HepG2 (cell line): ENCODE data around the gene IL11RA. TPM values are rescaled to one million over a fixed set of nuclear protein-coding genes. Genes with fewer than 3 reads are reported as not detected.
A peak's percentile ranks its signal among the peaks of the same experiment; 100 is the strongest.

Source experiments
- ATAC-seq: fragments of 200-7000 bp; cut with Tn5 transposase; 3 replicates; pipeline ENCODE4 v1.9.1; 2020; ENCODE audit warnings: mild to moderate bottlenecking, moderate library complexity
- BruUV-seq: library from RNA; stranded (reverse); fragments of 400-500 nt; replicated peaks from 2 replicates; lab custom pipeline; 2021; lab: Mats Ljungman, UMichigan
- CTCF ChIA-PET: fragments of 300-600 bp; formaldehyde crosslinking; extraction: SDS; loops from one replicate; lab custom pipeline; 2021; ENCODE audit warnings: low total read pairs, inconsistent platforms, low intra/inter-chr PET ratio; lab: Yijun Ruan, JAX
- POLR2A ChIA-PET: fragments of 350-600 bp; sonication (Branson Sonifier 250); formaldehyde crosslinking; loops from one replicate; lab custom pipeline; 2020; ENCODE audit warnings: antibody characterized with exemption, inconsistent platforms; lab: Yijun Ruan, JAX
- DNase-seq: peaks from one replicate; pipeline ENCODE4 v3.0.0-alpha.2; 2015; ENCODE audit warnings: low spot score
- FAIRE-seq: peaks from 3 replicates; lab custom pipeline; 2011; peaks lifted over from hg19 to GRCh38; lab: Jason Lieb, UNC
- H2AFZ ChIP-seq: one replicate; pipeline ENCODE4 v1.6.1; 2011; ENCODE audit warnings: low read length, inconsistent platforms
- H3K27ac ChIP-seq: fragments of 300-600 bp; 3 replicates; pipeline ENCODE4 v1.8.0; 2011; ENCODE audit warnings: mixed run types, mild to moderate bottlenecking, mixed read lengths, low read length, inconsistent platforms; ENCODE audit not compliant: insufficient read depth; ENCODE audit errors: extremely low read length
- H3K27me3 ChIP-seq, 2 experiments: fragments of 200-600 bp in 1 of 2; 2 replicates in 1 of 2; 3 replicates in 1 of 2; pipeline versions ENCODE4 v1.6.0 to v1.8.0; 2011; ENCODE audit warnings: low read length in 2 of 2, mild to moderate bottlenecking in 2 of 2, moderate library complexity in 2 of 2, inconsistent platforms in 1 of 2; ENCODE audit not compliant: insufficient read depth in 2 of 2, control insufficient read depth in 1 of 2
- H3K36me3 ChIP-seq, 2 experiments: fragments of 200-600 bp in 1 of 2; replicated peaks in 1 of 2; 2 replicates in 1 of 2; 3 replicates in 1 of 2; pipeline versions ENCODE4 v1.5.1 to v1.8.0; 2011; ENCODE audit warnings: low read length in 2 of 2, inconsistent platforms in 1 of 2; ENCODE audit not compliant: insufficient read depth in 2 of 2, control insufficient read depth in 1 of 2
- H3K4me1 ChIP-seq: 2 replicates; pipeline ENCODE4 v1.5.1; 2012; ENCODE audit warnings: low read length, inconsistent platforms; ENCODE audit not compliant: insufficient read depth
- H3K4me2 ChIP-seq: 2 replicates; pipeline ENCODE4 v1.6.0; 2011; ENCODE audit warnings: low read depth, low read length, inconsistent platforms
- H3K4me3 ChIP-seq, 3 experiments: fragments of 200-600 bp in 1 of 3; sonication (generic), shearing (Covaris generic) in 1 of 3; replicated peaks in 1 of 3; 2 replicates each; pipeline ENCODE4 v1.5.1; 2011 to 2016; ENCODE audit warnings: low read length in 3 of 3, inconsistent platforms in 2 of 3, low read depth in 2 of 3, mild to moderate bottlenecking in 2 of 3, control low read depth in 1 of 3, mixed read lengths in 1 of 3; ENCODE audit not compliant: insufficient read depth in 1 of 3
- H3K79me2 ChIP-seq: one replicate; pipeline ENCODE4 v1.6.1; 2011; ENCODE audit warnings: low read length, inconsistent platforms; ENCODE audit not compliant: insufficient read depth
- H3K9ac ChIP-seq: 2 replicates; pipeline ENCODE4 v1.6.0; 2011; ENCODE audit warnings: mild to moderate bottlenecking, low read depth, low read length, inconsistent platforms; ENCODE audit not compliant: insufficient read depth
- H3K9me3 ChIP-seq: 2 replicates; pipeline ENCODE4 v1.5.1; 2012; ENCODE audit warnings: mild to moderate bottlenecking, low read length
- H4K20me1 ChIP-seq: 2 replicates; pipeline ENCODE4 v1.6.0; 2011; ENCODE audit warnings: inconsistent platforms, mild to moderate bottlenecking, low read length, moderate library complexity; ENCODE audit not compliant: insufficient read depth
- CBX5 ChIP-seq: sonication (generic); formaldehyde crosslinking; IDR thresholded peaks from 2 replicates; pipeline ENCODE4 v1.4.0; 2020; ENCODE audit warnings: missing genetic modification reagents, borderline replicate concordance
- GFI1 ChIP-seq: sonication (generic); formaldehyde crosslinking; IDR thresholded peaks from 2 replicates; pipeline ENCODE4 v1.5.0; 2020; ENCODE audit warnings: missing genetic modification reagents, mild to moderate bottlenecking, borderline replicate concordance
- HMG20A ChIP-seq: IDR thresholded peaks from 2 replicates; pipeline ENCODE4 v1.6.1; 2016; ENCODE audit warnings: borderline replicate concordance
- MYC ChIP-seq: sonication (generic); formaldehyde crosslinking; IDR thresholded peaks from 2 replicates; pipeline ENCODE4 v1.9.0; 2021; ENCODE audit warnings: missing genetic modification reagents, borderline replicate concordance
- RARA ChIP-seq: IDR thresholded peaks from 2 replicates; pipeline ENCODE4 v1.6.1; 2016; ENCODE audit warnings: missing genetic modification reagents, missing compliant biosample characterization
- RBFOX2 ChIP-seq: fragments of 200-400 bp; formaldehyde crosslinking; IDR thresholded peaks from 2 replicates; pipeline ENCODE4 v1.6.1; 2017; ENCODE audit warnings: low read depth, mild to moderate bottlenecking, low read length
- REL ChIP-seq: sonication (generic); formaldehyde crosslinking; conservative IDR thresholded peaks from 2 replicates; pipeline ENCODE4 v1.8.0; 2022; ENCODE audit warnings: mild to moderate bottlenecking, missing genetic modification reagents, moderate library complexity
- TEAD2 ChIP-seq: sonication (generic); formaldehyde crosslinking; IDR thresholded peaks from 2 replicates; pipeline ENCODE4 v1.9.0; 2021; ENCODE audit warnings: missing genetic modification reagents
- ZFAT ChIP-seq: sonication (generic); formaldehyde crosslinking; conservative IDR thresholded peaks from 2 replicates; pipeline ENCODE4 v1.8.1; 2023; ENCODE audit warnings: missing genetic modification reagents, inconsistent platforms
- ZFP90 ChIP-seq: sonication (generic); formaldehyde crosslinking; IDR thresholded peaks from 2 replicates; pipeline ENCODE4 v1.8.0; 2022; ENCODE audit warnings: missing genetic modification reagents, mild to moderate bottlenecking, inconsistent platforms, borderline replicate concordance
- ZNF383 ChIP-seq: sonication (generic); formaldehyde crosslinking; IDR thresholded peaks from 2 replicates; pipeline ENCODE4 v1.4.0; 2020; ENCODE audit warnings: missing genetic modification reagents, mild to moderate bottlenecking, borderline replicate concordance
- ZNF431 ChIP-seq: sonication (generic); formaldehyde crosslinking; IDR thresholded peaks from 2 replicates; pipeline ENCODE4 v1.9.0; 2022; ENCODE audit warnings: missing genetic modification reagents, low read depth, mild to moderate bottlenecking, borderline replicate concordance
- ZNF563 ChIP-seq: sonication (generic); formaldehyde crosslinking; IDR thresholded peaks from 2 replicates; pipeline ENCODE4 v1.8.0; 2022; ENCODE audit warnings: mild to moderate bottlenecking, moderate library complexity, missing genetic modification reagents
- WGBS: methylation state at CpG from one replicate; pipeline ENCODE4 v1.1.6; 2017; ENCODE audit warnings: low lambda C conversion rate; 5-methylcytosine and 5-hydroxymethylcytosine counted together
- in situ Hi-C: cut with HindIII; loops from 2 replicates; pipeline ENCODE4 v1.10.0; 2017; ENCODE audit warnings: low pct_unique_long_range_greater_than_20kb; ENCODE audit not compliant: extremely low pct_ligation_motif_present
- intact Hi-C: fragments of 100-400 bp; cut with micrococcal nuclease; formaldehyde crosslinking; loops from one replicate; pipeline ENCODE4 v1.10.0; 2022; ENCODE audit not compliant: unreplicated experiment
- polyA plus RNA-seq, 8 experiments: library from polyadenylated mRNA; depleted of rRNA in 3 of 8; stranded (reverse) in 7 of 8; unstranded in 1 of 8; fragments of >200 nt; fragmentation: Illumina TruSeq in 4 of 8; extraction: Trizol in 4 of 8; gene quantifications; 2 replicates each; pipeline versions ENCODE4 v1.2.1 to v1.2.3, GENCODE V29; 2011 to 2016; ENCODE audit warnings: low read depth in 4 of 8, missing spikeins in 1 of 8, mixed read lengths in 1 of 8; ENCODE audit not compliant: insufficient read depth in 1 of 8
- total RNA-seq, 5 experiments: library from RNA; depleted of rRNA; stranded (reverse); fragments of >200 nt; fragmentation: Illumina TruSeq; extraction: Trizol; gene quantifications; 2 replicates each; pipeline ENCODE4 v1.2.3, GENCODE V29; 2016; ENCODE audit warnings: low read depth in 1 of 5
- TF ChIP-seq, protein P1 (sequence below): sonication (generic); formaldehyde crosslinking; IDR thresholded peaks from 2 replicates; pipeline ENCODE4 v1.8.1; 2023; ENCODE audit warnings: mild to moderate bottlenecking, missing genetic modification reagents
- TF ChIP-seq, protein P2 (sequence below): sonication (generic); formaldehyde crosslinking; IDR thresholded peaks from 2 replicates; pipeline ENCODE4 v1.5.0; 2020; ENCODE audit warnings: mild to moderate bottlenecking, missing genetic modification reagents, borderline replicate concordance
- TF ChIP-seq, protein P3 (sequence below): sonication (generic); formaldehyde crosslinking; IDR thresholded peaks from 2 replicates; pipeline ENCODE4 v1.5.0; 2020; ENCODE audit warnings: missing genetic modification reagents, mild to moderate bottlenecking, borderline replicate concordance
- TF ChIP-seq, protein P4 (sequence below): sonication (generic); formaldehyde crosslinking; IDR thresholded peaks from 2 replicates; pipeline ENCODE4 v1.5.0; 2020; ENCODE audit warnings: missing genetic modification reagents

The IL11RA gene
- total and polyA plus RNA-seq, 2 of the 13 experiments (the other 11 are each of a cell fraction or from before 2014, with no cell fraction given), result 2.0 to 4.2 TPM

DNA sequence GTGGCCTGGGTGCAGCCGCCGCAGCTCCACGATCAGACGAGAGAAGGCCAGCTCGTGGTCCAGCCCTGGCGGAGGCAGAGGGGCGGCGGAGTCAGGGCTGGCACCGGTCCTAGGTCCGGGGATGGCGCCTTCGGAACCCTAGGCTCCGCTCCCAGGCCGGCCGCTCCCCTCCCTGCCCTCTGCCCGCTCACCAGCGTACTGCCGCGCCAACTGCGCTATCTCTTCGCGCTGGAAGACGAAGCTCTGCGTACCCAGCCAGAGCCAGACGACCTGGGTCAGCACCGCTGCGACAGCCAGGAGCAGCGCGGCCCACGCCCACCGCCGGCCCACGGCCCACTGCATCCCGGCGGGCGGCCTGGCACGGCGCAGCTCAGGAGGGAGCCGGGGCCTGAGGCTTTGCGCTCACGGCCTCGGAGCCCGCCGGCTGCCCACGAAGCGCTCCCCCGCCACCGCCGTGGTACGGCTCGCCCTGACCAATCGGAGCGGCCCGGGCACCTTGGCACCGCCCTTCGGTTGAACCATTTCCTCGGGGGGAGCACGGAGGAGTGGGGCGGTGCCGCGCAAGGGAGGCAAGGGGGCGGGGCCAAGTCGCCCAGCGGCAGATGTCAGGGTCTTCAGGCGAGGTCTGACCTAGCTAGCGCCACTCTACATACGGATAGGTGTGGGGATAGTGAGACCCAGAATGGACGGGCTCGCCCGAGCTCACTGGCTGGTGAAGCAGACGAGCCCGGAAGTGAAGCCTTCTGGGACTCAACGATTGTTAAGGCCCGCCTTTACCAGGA is 14.4 kb upstream of the IL11RA start, which contains the start of gene SIGMAR1:
SIGMAR1 (minus strand) TSS at position 432 of the 782 bp plus-strand sequence; CDS start at position 342, 90 bp downstream.
- peak; percentile 87 for ATAC-seq
- Histone ChIP-seq H3K4me1 (peaks cover 59% of the 10 kb centered on the region), H4K20me1 (no peaks in the 10 kb centered on the region), H3K36me3 (peaks cover 3 to 4% of the 10 kb centered on the region in 2 experiments; a peak in 3 of 5 replicates), H2AFZ (no peak within 1 kb of the TSS), H3K27ac (peak within 1 kb of the TSS; percentile 70), H3K27me3 (no peaks in the 10 kb centered on the region; a peak in 1 of 5 replicates), H3K4me2 (peak within 1 kb of the TSS; percentile 99), H3K79me2 (peaks cover 14% of the 10 kb centered on the region), H3K4me3 (peak within 1 kb of the TSS; percentile 66 to 91 (median 86)), H3K9ac (peak within 1 kb of the TSS; percentile 77), H3K9me3 (no peaks in the 10 kb centered on the region)
- in situ Hi-C loops (no loop called here), intact Hi-C loops (no loop called here)
- ChIA-PET CTCF (interaction anchor here (1.3 kb wide), 1 partner anchor 9 kb away, joined by 5 read pairs; the partner anchor contains the start of gene GALT), POLR2A (interaction anchor here (0.8 to 6.9 kb wide), 13 partner anchors 8 to 435 kb away, joined by 3 to 100 read pairs (median 8); partner anchors contain the start of genes ARID3C, DCTN3, GALT and IL11RA)
- FAIRE-seq, result peak; percentile 54
- DNase-seq, result peak; percentile 74
- under 1% methylated on average over 29 of the region's 74 CpGs for WGBS
- no TSS peak for BruUV-seq
- TF ChIP-seq, protein P1, sequence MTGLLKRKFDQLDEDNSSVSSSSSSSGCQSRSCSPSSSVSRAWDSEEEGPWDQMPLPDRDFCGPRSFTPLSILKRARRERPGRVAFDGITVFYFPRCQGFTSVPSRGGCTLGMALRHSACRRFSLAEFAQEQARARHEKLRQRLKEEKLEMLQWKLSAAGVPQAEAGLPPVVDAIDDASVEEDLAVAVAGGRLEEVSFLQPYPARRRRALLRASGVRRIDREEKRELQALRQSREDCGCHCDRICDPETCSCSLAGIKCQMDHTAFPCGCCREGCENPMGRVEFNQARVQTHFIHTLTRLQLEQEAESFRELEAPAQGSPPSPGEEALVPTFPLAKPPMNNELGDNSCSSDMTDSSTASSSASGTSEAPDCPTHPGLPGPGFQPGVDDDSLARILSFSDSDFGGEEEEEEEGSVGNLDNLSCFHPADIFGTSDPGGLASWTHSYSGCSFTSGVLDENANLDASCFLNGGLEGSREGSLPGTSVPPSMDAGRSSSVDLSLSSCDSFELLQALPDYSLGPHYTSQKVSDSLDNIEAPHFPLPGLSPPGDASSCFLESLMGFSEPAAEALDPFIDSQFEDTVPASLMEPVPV (CRISPR knock-in tag), result no peak; the same call in 1 of the 2 replicates
- peak; percentile 94 for TF ChIP-seq RBFOX2
- TF ChIP-seq CBX5, result no peak
- no peak for TF ChIP-seq ZNF383 (CRISPR knock-in tag)
- TF ChIP-seq HMG20A (CRISPR knock-in tag), result no peak
- TF ChIP-seq ZFP90 (CRISPR knock-in tag), result peak; percentile 51; the same call in 1 of the 2 replicates
- TF ChIP-seq, protein P2, sequence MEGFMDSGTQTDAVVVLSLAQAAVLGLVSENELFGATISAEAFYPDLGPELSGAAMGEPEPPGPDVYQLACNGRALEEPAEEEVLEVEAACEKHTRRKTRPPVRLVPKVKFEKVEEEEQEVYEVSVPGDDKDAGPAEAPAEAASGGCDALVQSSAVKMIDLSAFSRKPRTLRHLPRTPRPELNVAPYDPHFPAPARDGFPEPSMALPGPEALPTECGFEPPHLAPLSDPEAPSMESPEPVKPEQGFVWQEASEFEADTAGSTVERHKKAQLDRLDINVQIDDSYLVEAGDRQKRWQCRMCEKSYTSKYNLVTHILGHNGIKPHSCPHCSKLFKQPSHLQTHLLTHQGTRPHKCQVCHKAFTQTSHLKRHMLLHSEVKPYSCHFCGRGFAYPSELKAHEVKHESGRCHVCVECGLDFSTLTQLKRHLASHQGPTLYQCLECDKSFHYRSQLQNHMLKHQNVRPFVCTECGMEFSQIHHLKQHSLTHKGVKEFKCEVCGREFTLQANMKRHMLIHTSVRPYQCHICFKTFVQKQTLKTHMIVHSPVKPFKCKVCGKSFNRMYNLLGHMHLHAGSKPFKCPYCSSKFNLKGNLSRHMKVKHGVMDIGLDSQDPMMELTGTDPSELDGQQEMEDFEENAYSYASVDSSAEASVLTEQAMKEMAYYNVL (CRISPR knock-in tag), result 0 out of 2 replicates have a peak, but pooled peaks have one; percentile 60
- peak; percentile 91 for TF ChIP-seq MYC (CRISPR knock-in tag)
- TF ChIP-seq, protein P3, sequence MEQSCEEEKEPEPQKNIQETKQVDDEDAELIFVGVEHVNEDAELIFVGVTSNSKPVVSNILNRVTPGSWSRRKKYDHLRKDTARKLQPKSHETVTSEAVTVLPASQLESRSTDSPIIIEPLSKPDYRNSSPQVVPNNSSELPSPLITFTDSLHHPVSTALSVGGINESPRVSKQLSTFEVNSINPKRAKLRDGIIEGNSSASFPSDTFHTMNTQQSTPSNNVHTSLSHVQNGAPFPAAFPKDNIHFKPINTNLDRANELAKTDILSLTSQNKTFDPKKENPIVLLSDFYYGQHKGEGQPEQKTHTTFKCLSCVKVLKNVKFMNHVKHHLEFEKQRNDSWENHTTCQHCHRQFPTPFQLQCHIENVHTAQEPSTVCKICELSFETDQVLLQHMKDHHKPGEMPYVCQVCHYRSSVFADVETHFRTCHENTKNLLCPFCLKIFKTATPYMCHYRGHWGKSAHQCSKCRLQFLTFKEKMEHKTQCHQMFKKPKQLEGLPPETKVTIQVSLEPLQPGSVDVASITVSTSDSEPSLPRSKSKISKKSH (CRISPR knock-in tag), result no peak; the same call in 1 of the 2 replicates
- no peak for TF ChIP-seq GFI1 (CRISPR knock-in tag)
- TF ChIP-seq TEAD2 (CRISPR knock-in tag), result no peak
- peak; percentile 38; the same call in 1 of the 2 replicates for TF ChIP-seq RARA
- TF ChIP-seq ZNF563 (CRISPR knock-in tag), result peak; percentile 7; the same call in 1 of the 2 replicates
- no peak for TF ChIP-seq REL (CRISPR knock-in tag)
- TF ChIP-seq ZFAT, result no peak
- TF ChIP-seq ZNF431, result no peak; the same call in 1 of the 2 replicates
- TF ChIP-seq, protein P4, sequence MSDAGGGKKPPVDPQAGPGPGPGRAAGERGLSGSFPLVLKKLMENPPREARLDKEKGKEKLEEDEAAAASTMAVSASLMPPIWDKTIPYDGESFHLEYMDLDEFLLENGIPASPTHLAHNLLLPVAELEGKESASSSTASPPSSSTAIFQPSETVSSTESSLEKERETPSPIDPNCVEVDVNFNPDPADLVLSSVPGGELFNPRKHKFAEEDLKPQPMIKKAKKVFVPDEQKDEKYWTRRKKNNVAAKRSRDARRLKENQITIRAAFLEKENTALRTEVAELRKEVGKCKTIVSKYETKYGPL (CRISPR knock-in tag), result no peak
